GM19455 (cell line): Measurements from ENCODE around the gene F9.

Experiments
- ATAC-seq: cut with Tn5 transposase; IDR thresholded peaks from one replicate; pipeline ENCODE4 v1.9.1; 2021; ENCODE audit not compliant: unreplicated experiment

Gene F9

DNA sequence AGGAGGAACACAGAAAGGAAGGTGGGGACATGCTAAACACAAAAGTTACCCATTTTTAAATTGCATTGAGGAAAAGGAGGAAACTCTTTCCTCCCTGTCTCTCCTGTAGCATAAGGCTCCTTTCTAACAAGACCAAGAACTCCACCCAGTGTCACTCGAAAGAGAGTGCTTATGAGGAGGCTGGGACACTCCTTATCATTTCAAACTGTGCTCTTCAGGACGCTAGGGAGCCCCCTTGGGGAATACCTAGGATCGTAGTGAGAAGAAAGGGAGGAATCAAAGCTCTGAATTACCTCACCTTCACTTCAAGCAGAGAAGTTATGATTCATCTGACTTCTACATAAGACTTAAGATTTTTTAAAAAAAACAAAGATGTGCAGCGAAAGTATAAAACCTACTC lies 65.5 kb downstream of the F9 start:
- ATAC-seq: no peak

DNA sequence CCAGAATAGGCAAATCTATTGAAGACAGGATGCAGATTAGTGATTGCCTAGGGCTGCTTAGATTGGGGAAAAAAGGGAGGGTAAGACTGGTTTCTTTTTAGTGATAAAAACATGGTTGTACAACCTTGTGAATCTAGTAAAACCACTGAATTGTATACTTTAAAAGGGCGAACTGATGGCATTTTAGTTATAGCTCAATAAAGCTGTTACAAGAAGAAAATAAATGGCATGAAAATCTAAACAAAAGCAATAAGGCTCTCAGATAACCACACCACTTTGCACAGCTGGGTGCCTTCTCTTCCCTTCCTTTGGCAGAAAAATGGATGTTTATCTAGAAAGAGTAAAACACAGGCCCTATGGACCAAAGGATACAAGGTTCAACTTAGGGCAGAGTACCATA lies 69.6 kb downstream of the F9 start:
- ATAC-seq: no peak
